Small intestine (tissue), 7 donors: Measurements from ENCODE around the gene FCRL6. TPM values are rescaled to one million over a fixed set of nuclear protein-coding genes. Genes with fewer than 3 reads are reported as not detected.

Experiments
- DNase-seq, 2 donors: peaks; one replicate each; pipeline versions ENCODE4 v3.0.0 to v3.0.0-alpha.2; 2013
- FAIRE-seq: peaks from 2 replicates; lab custom pipeline; 2012; peaks lifted over from hg19 to GRCh38; lab: Jason Lieb, UNC
- H3K27ac ChIP-seq, 3 donors: one replicate each; pipeline ENCODE4 v1.5.1; 2013; ENCODE audit warnings: low read length in 2 of 3, mild to moderate bottlenecking in 2 of 3, control low read depth in 1 of 3, inconsistent platforms in 1 of 3, low read depth in 1 of 3, moderate library complexity in 1 of 3
- H3K27me3 ChIP-seq, 3 donors: one replicate each; pipeline ENCODE4 v1.6.1; 2013; ENCODE audit warnings: low read length in 3 of 3, inconsistent platforms in 1 of 3; ENCODE audit not compliant: control insufficient read depth in 3 of 3, insufficient read depth in 3 of 3
- H3K36me3 ChIP-seq, 3 donors: one replicate each; pipeline ENCODE4 v1.6.1; 2013; ENCODE audit warnings: low read length in 3 of 3, inconsistent platforms in 1 of 3, low read depth in 1 of 3, mild to moderate bottlenecking in 1 of 3, moderate library complexity in 1 of 3; ENCODE audit not compliant: control insufficient read depth in 3 of 3, insufficient read depth in 2 of 3
- H3K4me1 ChIP-seq, 3 donors: one replicate each; pipeline ENCODE4 v1.6.1; 2013; ENCODE audit warnings: low read length in 2 of 3, inconsistent platforms in 1 of 3, low read depth in 1 of 3, mild to moderate bottlenecking in 1 of 3, moderate library complexity in 1 of 3; ENCODE audit not compliant: control insufficient read depth in 3 of 3, insufficient read depth in 2 of 3
- H3K4me3 ChIP-seq, 3 donors: one replicate each; pipeline ENCODE4 v1.5.1; 2013; ENCODE audit warnings: low read length in 3 of 3, control low read depth in 1 of 3, inconsistent platforms in 1 of 3, low read depth in 1 of 3, mild to moderate bottlenecking in 1 of 3, moderate library complexity in 1 of 3
- H3K9me3 ChIP-seq, 2 donors: one replicate each; pipeline ENCODE4 v1.6.1; 2013; ENCODE audit warnings: low read depth in 1 of 2, low read length in 1 of 2; ENCODE audit not compliant: control insufficient read depth in 2 of 2, insufficient read depth in 1 of 2
- WGBS, 3 donors: extraction: QIAGEN DNeasy Blood & Tissue Kit; methylation state at CpG; one replicate each; pipeline ENCODE4 v1.1.7; 2013; 5-methylcytosine and 5-hydroxymethylcytosine counted together
- polyA plus RNA-seq, 4 donors: library from polyadenylated mRNA; stranded (reverse) in 3 of 4; unstranded in 1 of 4; fragments of 200-250 nt in 3 of 4; fragments of 120-200 nt in 1 of 4; gene quantifications; one replicate each; pipeline versions ENCODE4 v1.2.1 to v1.2.3, GENCODE V29; 2013
- donor health status: healthy with polysubstance abuse.
- donor health status: control.
- donor health status: control.
- donor health status: Bipolar disorder and iron deficiency.
- donor health status: healthy.

FCRL6 gene
- polyA plus RNA-seq, 4 donors = 0.32 to 0.81 (median 0.40) TPM; not detected in 1

DNA sequence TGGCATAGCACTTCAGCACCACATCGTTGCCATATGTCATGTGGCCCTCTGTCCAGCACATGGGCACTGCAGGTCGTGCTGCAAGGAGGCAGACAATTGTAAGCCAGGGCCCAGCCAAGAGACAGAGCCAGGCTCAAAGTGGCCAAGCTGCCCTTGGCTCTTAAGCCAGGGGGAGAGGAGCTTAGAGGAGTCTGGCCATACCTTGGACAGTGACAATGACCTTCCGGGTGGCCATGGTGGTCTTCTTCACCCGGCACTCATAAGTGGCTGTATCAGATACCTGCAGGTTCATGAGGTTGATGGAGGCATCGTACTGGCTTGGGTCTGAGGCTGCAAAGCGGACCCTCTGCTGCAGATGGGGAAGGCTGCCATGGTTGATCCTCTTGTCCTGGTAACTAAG lies 55.7 kb downstream of the FCRL6 start:
- Histone ChIP-seq H3K36me3 (peaks cover 0 to 14% (median 0%) of the 10 kb centered on the region in 3 donors), H3K27ac (no peak overlapping the region), H3K4me1 (peaks cover 0 to 26% (median 0%) of the 10 kb centered on the region in 3 donors), H3K9me3 (no peaks in the 10 kb centered on the region), H3K4me3 (no peak overlapping the region), H3K27me3 (no peaks in the 10 kb centered on the region)
- DNase-seq (no peak), FAIRE-seq (no peak)
- WGBS, 3 donors = 91 to 94% (median 93%) methylated on average over 6 of the region's 6 CpGs

DNA sequence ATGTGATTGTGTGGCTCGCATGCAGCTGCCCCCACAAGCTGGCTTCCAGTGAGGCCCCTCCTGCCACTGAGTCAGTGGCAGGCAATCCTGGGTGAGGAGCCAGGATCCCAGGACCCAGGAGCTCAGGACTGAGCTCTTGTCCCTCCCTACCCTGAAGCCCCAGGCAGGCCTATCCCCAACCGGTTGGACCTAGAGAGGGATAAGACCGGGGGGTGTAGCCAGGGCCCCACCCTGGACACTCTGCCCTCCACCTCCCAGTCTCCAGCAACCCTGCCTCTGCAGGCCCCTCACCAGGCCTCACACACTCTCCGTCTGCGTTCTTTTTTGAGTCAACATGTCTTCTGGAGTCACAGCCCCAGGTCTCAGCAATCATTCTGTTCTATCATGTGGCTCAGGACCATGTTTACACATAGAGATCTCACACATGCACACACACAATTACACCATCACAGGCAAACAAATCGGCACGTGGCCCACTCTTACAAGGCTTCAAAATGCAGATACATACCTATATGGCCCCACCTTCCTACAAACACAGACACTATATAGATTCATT lies 57.7 kb downstream of the FCRL6 start:
- H3K36me3 ChIP-seq = peaks cover 0 to 14% (median 0%) of the 10 kb centered on the region in 3 donors
- no peaks in the 10 kb centered on the region for H3K27me3 ChIP-seq
- FAIRE-seq = no peak
- DNase-seq = peak in 1 of 2 donors; percentile 45
- peak overlapping the region in 1 of 3 donors; percentile 36 for H3K27ac ChIP-seq
- 77 to 79% (median 79%) methylated on average over 7 of the region's 7 CpGs for WGBS, 3 donors
- H3K4me3 ChIP-seq = no peak overlapping the region
- no peaks in the 10 kb centered on the region for H3K9me3 ChIP-seq
- H3K4me1 ChIP-seq = peaks cover 0 to 16% (median 0%) of the 10 kb centered on the region in 3 donors

DNA sequence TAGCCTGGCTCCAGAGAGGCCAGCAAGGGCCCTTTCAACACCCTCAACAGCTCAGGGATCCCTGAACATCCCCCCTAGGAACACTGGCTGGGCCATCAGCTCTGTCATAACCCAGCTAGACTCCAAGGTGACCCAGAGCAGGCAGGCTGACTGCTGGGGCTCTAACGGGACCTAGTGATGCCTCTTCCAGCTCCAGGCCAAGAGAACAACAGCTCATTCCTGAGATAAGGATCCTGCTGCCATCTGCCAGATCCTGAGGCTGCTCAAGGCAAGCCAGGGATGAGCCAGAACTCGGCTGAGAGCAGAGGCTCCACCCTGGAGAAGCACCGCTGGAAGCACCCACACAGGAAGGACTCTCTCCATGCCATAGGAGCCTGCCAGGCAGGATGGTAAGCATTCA lies 58.3 kb downstream of the FCRL6 start:
- Histone ChIP-seq H3K36me3 (peaks cover 0 to 14% (median 0%) of the 10 kb centered on the region in 3 donors), H3K4me1 (peaks cover 0 to 11% (median 0%) of the 10 kb centered on the region in 3 donors), H3K27me3 (no peaks in the 10 kb centered on the region), H3K27ac (peak overlapping the region in 1 of 3 donors; percentile 26), H3K9me3 (no peaks in the 10 kb centered on the region), H3K4me3 (no peak overlapping the region)
- no peak for DNase-seq
- no peak for FAIRE-seq
- WGBS, 3 donors = 43 to 51% (median 50%) methylated on average over 3 of the region's 3 CpGs

DNA sequence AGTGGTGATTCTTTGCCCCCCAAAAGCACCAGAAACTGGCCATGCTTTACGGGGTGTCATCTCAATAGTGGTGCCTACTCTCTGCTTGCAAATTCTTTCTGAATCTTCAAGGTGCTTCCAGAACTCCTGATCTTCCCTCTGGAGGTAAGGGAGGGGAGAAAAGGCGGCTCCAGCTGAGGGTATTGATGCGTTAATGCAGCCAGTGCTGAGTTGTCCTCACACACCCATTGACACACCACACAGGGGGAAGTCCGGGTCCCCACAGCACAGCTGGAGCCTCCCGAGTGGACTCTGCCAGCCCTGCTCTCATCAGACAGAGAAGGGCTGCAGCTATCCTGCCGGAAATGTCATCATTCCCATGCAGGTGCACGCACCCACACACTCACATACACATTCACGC lies 59.1 kb downstream of the FCRL6 start:
- H3K4me3 ChIP-seq = no peak overlapping the region
- no peak overlapping the region for H3K27ac ChIP-seq
- H3K27me3 ChIP-seq = no peaks in the 10 kb centered on the region
- DNase-seq (no peak), FAIRE-seq (no peak)
- WGBS, 3 donors = 77 to 79% (median 78%) methylated on average over 8 of the region's 8 CpGs
- H3K9me3 ChIP-seq = no peaks in the 10 kb centered on the region
- H3K36me3 ChIP-seq = peaks cover 0 to 14% (median 0%) of the 10 kb centered on the region in 3 donors
- H3K4me1 ChIP-seq = peaks cover 0 to 10% (median 0%) of the 10 kb centered on the region in 3 donors

DNA sequence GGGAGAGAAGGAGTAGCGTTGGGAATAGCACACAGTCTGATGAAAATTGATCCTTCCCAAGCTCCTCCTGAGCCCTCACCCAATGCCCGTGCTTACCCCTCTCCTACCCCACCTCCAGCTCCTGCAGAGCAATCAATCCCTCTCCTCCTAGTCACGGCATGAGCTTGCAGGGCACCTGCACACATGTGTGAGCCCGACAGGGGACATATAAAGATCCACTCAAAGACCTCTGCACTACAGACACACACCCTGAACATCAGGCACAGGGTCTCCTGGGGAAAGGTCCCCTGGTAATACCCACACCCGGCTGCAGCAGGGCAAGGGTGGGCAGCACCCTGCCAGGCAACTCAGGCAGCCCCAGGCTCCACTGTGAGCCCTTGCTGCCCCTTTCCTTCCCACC lies 59.9 kb downstream of the FCRL6 start:
- no peak for DNase-seq
- 80 to 90% (median 87%) methylated on average over 5 of the region's 5 CpGs for WGBS, 3 donors
- FAIRE-seq = no peak
- H3K4me3 ChIP-seq = no peak overlapping the region
- peaks cover 0 to 10% (median 0%) of the 10 kb centered on the region in 3 donors for H3K4me1 ChIP-seq
- peaks cover 0 to 14% (median 0%) of the 10 kb centered on the region in 3 donors for H3K36me3 ChIP-seq
- no peaks in the 10 kb centered on the region for H3K27me3 ChIP-seq
- H3K27ac ChIP-seq = no peak overlapping the region
- no peaks in the 10 kb centered on the region for H3K9me3 ChIP-seq

DNA sequence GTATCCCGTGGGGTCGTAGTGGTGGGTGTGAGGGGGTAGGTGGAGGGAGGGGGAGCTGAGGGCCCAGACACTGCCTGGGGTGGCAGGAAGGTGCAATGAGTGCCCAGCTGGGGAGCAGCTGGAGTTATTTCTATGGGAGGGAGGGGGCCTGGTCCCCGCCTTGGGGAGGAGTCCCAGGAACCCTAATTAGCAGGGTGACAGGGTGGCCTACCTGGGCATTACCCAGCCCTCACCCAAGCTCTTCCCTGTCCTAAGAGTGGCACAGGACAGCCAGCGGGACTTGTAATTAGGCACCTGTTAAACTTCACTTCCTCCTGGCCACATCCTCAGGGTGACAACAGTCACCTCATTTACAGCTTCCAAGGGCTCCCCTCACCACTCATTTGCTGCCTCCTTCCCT lies 60.4 kb downstream of the FCRL6 start, which contains the start of gene VSIG8:
Gene VSIG8, minus strand, starts transcription at position 101 of the 400 bp plus-strand sequence. CDS start 136 bp downstream, outside the sequence.
- no peak within 1 kb of the TSS for H3K4me3 ChIP-seq
- H3K27me3 ChIP-seq = no peaks in the 10 kb centered on the region
- no peaks in the 10 kb centered on the region for H3K9me3 ChIP-seq
- DNase-seq = no peak
- no peak for FAIRE-seq
- no peak within 1 kb of the TSS for H3K27ac ChIP-seq
- peaks cover 0 to 14% (median 0%) of the 10 kb centered on the region in 3 donors for H3K4me1 ChIP-seq
- H3K36me3 ChIP-seq = peaks cover 0 to 14% (median 0%) of the 10 kb centered on the region in 3 donors
- WGBS, 3 donors = 47 to 70% (median 48%) methylated on average over 4 of the region's 4 CpGs

DNA sequence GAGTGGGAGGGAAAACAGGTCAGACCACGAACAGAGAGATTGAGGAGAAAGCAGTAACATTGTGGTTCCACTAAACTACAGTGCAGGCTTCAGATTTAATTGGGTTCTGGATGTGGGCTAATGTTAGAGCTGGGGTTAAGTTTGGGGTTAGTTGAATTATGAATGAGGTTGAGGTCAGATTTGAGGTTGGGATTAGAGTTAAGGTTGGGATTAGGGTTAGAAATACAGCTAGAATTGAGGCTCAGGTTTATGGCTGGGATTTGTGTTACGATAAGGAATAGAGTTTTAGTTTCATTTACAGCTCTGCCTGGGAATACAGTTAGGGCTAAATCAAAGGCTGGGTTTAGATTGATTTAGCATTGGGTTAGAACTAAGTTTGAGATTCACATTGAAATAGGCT lies 62.1 kb downstream of the FCRL6 start:
- Histone ChIP-seq H3K4me1 (peaks cover 0 to 26% (median 0%) of the 10 kb centered on the region in 3 donors), H3K27ac (no peak overlapping the region), H3K9me3 (no peaks in the 10 kb centered on the region), H3K4me3 (no peak overlapping the region), H3K27me3 (no peaks in the 10 kb centered on the region), H3K36me3 (peaks cover 0 to 12% (median 0%) of the 10 kb centered on the region in 3 donors)
- FAIRE-seq (no peak), DNase-seq (no peak)
- 27 to 50% (median 44%) methylated on average over 2 of the region's 2 CpGs for WGBS, 3 donors
